HCT116 (cell line): ENCODE measurements around the gene PPP1R15A.

Source experiments
- ATF3 ChIP-seq: IDR thresholded peaks from 2 replicates; pipeline ENCODE4 v1.6.1; 2012
- CTCF ChIP-seq, 3 experiments: fragments of 200-600 bp in 1 of 3; sonication (generic) in 1 of 3; IDR thresholded peaks in 2 of 3; conservative IDR thresholded peaks in 1 of 3; 2 replicates each; pipeline ENCODE4 v1.5.1; 2012 to 2017; ENCODE audit warnings: low read depth in 2 of 3, low read length in 2 of 3, antibody characterized with exemption in 1 of 3, borderline replicate concordance in 1 of 3, control low read depth in 1 of 3, mild to moderate bottlenecking in 1 of 3, mixed read lengths in 1 of 3, mixed run types in 1 of 3, moderate library complexity in 1 of 3; ENCODE audit not compliant: insufficient read depth in 1 of 3
- EZH2 ChIP-seq: fragments of 200-600 bp; sonication (generic); IDR thresholded peaks from 2 replicates; pipeline ENCODE4 v1.6.1; 2017; ENCODE audit warnings: antibody characterized with exemption, mixed run types
- EZH2phosphoT487 ChIP-seq: fragments of 200-600 bp; IDR thresholded peaks from 2 replicates; pipeline ENCODE4 v1.6.1; 2018; ENCODE audit warnings: antibody characterized with exemption, borderline replicate concordance
- JUND ChIP-seq: IDR thresholded peaks from 2 replicates; pipeline ENCODE4 v1.6.1; 2012
- POLR2A ChIP-seq: IDR thresholded peaks from 2 replicates; pipeline ENCODE4 v1.7.0; 2011; ENCODE audit warnings: borderline replicate concordance; ENCODE audit not compliant: insufficient read depth, insufficient read length; ENCODE audit errors: extremely low read depth
- POLR2AphosphoS5 ChIP-seq: IDR thresholded peaks from 2 replicates; pipeline ENCODE4 v1.6.1; 2011; ENCODE audit warnings: mild to moderate bottlenecking, low read depth, low read length, moderate library complexity
- RAD21 ChIP-seq: IDR thresholded peaks from 2 replicates; pipeline ENCODE4 v1.6.1; 2012; ENCODE audit warnings: low read depth, mild to moderate bottlenecking
- REST ChIP-seq: IDR thresholded peaks from 2 replicates; pipeline ENCODE4 v1.6.1; 2012; ENCODE audit warnings: low read depth

GRCh38 chr19:48842789-48843162, 29.4 kb upstream of the PPP1R15A start:
- peak; percentile 60 to 90 (median 75) for TF ChIP-seq CTCF (IDR thresholded peaks at IDR 0.05 in 2 of 3, conservative IDR thresholded peaks at IDR 0.05 in 1 of 3; ENCODE audit: borderline replicate concordance in 1 of 3, insufficient read depth in 1 of 3, low read depth in 2 of 3, low read length in 2 of 3)
- no peak for TF ChIP-seq POLR2A
- TF ChIP-seq REST, result no peak
- no peak for TF ChIP-seq POLR2AphosphoS5
- no peak for TF ChIP-seq JUND
- TF ChIP-seq ATF3, result no peak
- no peak for TF ChIP-seq EZH2
- peak; percentile 73 for TF ChIP-seq RAD21
- no peak for TF ChIP-seq EZH2phosphoT487
